Measurements from ENCODE around the gene MB.

DNA sequence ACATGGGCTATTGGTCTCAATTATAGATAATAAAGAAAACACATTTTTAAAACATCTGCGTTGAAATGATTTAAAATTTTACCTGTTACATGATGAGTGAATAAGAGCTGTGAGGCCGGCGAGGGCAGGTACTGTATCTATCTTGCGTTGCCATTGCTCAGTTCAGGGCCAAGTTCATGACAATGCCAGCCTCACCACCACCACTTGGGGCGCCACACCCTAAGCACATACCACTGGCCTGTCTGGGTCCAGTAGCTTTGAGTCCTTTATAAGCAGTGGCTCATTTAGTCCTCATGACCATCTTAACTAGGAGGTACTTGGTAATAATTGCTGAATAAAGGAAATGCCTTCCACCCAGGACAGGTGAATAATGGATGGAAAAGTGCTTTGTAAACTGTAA, 14.5 kb upstream of the MB start:
- no peak for TF ChIP-seq TAF1 (IDR thresholded peaks at IDR 0.05; ENCODE audit: low read depth, low read length)
- no peak for TF ChIP-seq POLR2A (IDR thresholded peaks at IDR 0.05; ENCODE audit: low read depth, low read length)
- TF ChIP-seq PAX5 (IDR thresholded peaks at IDR 0.05; ENCODE audit: insufficient read depth, low read length, severe bottlenecking), result no peak

All from GM12891 (cell line).